ENCODE data around the gene PDGFB.

- TF ChIP-seq, protein P1, sequence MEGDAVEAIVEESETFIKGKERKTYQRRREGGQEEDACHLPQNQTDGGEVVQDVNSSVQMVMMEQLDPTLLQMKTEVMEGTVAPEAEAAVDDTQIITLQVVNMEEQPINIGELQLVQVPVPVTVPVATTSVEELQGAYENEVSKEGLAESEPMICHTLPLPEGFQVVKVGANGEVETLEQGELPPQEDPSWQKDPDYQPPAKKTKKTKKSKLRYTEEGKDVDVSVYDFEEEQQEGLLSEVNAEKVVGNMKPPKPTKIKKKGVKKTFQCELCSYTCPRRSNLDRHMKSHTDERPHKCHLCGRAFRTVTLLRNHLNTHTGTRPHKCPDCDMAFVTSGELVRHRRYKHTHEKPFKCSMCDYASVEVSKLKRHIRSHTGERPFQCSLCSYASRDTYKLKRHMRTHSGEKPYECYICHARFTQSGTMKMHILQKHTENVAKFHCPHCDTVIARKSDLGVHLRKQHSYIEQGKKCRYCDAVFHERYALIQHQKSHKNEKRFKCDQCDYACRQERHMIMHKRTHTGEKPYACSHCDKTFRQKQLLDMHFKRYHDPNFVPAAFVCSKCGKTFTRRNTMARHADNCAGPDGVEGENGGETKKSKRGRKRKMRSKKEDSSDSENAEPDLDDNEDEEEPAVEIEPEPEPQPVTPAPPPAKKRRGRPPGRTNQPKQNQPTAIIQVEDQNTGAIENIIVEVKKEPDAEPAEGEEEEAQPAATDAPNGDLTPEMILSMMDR (IDR thresholded peaks at IDR 0.05) = no peak
- TF ChIP-seq POLR2A (IDR thresholded peaks at IDR 0.05) (no peak), POLR2AphosphoS5 (IDR thresholded peaks at IDR 0.05) (peak in 1 of 2 donors; percentile 23)
These were observed 66.3 kb downstream of the PDGFB start for GRCh38 chr22:39178206-39179111.

All from upper lobe of left lung (tissue), 4 donors.